HPDE6-E6E7 (cell line): ENCODE data around the gene PRR36.

Experiments used
- DNase-seq: peaks from one replicate; pipeline ENCODE4 v3.0.0; 2011; ENCODE audit warnings: missing footprints; ENCODE audit errors: extremely low spot score

The PRR36 gene

GRCh38 chr19:7913652-7914051, 39.5 kb upstream of the PRR36 start:
- DNase-seq = no peak

GRCh38 chr19:7912697-7913564, 38.7 kb upstream of the PRR36 start:
- DNase-seq = no peak

GRCh38 chr19:7912144-7912696, 38.0 kb upstream of the PRR36 start:
- no peak for DNase-seq

- DNase-seq = no peak
Measured at GRCh38 chr19:7911508-7912143, 37.4 kb upstream of the PRR36 start.

- DNase-seq = no peak
Measured at GRCh38 chr19:7910321-7911161, 36.4 kb upstream of the PRR36 start.

GRCh38 chr19:7909471-7910067, 35.4 kb upstream of the PRR36 start:
- DNase-seq = no peak

GRCh38 chr19:7908742-7909461, 34.7 kb upstream of the PRR36 start:
- DNase-seq = no peak

DNA sequence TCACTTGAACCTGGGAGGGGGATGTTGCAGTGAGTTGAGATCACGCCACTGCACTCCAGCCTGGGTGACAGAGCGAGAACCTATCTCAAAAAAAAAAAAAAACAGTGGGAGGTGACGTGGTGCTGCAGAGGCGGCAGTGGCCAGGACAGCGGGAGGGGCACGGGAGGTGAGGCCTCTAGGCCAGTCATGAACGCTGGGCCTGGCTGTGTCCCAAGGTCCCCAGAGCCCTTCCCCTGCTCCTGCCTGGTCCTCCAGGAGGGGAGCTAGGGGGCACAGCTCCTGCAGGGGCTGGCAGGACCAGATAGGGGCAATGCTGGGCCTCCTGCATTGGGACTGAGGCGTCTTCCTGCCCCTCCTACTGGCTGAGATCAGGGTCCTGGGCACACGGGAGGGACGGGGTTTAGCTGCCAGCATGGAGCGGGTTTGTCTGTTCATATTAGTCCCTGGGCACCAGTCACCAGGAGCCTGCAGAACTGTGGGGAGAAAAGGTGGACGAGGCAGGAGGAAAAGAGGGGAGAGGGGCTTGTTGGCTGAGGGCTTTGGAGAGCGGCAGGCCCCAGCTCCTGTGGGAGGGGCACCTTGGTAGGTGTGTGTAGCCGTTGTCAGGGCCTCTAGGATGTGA, 34.0 kb upstream of the PRR36 start:
- DNase-seq = no peak

DNA sequence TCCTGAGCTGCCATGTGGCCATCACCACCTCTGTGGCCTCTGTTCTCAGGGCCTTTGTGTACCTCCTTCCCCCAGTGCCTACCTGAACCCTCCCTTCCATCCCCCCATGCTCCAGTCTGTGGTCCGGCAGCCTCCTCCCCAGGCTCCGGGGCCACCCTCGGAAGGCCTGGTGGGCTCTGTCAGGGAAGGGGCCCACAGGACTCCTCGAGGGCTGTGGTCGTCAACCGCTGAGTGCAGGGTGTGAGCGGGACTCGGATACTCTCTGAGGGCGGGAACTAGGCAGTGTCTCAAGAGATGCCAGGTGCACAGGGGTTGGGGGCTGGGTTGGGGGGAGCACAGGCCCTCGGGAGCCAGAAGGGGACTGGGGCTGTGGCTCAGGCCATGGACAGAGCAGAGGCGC, 33.4 kb upstream of the PRR36 start:
- DNase-seq = no peak

GRCh38 chr19:7907122-7907521, 32.9 kb upstream of the PRR36 start:
- DNase-seq = no peak

DNA sequence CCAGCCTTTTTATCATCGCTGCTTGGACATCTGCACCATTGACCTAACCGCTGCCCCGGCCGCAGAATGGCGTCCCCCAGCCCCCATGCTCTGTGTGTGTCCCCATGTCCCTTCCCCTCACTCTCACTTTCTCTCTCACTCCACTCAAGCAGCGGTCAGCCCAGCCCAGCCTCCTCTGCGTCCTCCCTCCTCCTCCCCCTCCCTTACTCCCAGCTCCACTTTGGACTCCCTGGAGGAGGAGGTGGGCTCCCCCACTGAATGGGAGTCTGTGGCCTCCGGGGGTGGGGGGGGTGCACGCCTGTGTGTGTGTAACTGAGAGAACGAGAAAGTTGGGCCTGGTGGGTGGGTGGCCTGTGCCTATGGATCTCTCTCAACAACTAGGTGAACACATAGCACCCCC, 31.7 kb upstream of the PRR36 start:
- no peak for DNase-seq

GRCh38 chr19:7905268-7905667, 31.1 kb upstream of the PRR36 start:
- DNase-seq = no peak

- DNase-seq = no peak
Measured at GRCh38 chr19:7904074-7905020, 30.2 kb upstream of the PRR36 start.

DNA sequence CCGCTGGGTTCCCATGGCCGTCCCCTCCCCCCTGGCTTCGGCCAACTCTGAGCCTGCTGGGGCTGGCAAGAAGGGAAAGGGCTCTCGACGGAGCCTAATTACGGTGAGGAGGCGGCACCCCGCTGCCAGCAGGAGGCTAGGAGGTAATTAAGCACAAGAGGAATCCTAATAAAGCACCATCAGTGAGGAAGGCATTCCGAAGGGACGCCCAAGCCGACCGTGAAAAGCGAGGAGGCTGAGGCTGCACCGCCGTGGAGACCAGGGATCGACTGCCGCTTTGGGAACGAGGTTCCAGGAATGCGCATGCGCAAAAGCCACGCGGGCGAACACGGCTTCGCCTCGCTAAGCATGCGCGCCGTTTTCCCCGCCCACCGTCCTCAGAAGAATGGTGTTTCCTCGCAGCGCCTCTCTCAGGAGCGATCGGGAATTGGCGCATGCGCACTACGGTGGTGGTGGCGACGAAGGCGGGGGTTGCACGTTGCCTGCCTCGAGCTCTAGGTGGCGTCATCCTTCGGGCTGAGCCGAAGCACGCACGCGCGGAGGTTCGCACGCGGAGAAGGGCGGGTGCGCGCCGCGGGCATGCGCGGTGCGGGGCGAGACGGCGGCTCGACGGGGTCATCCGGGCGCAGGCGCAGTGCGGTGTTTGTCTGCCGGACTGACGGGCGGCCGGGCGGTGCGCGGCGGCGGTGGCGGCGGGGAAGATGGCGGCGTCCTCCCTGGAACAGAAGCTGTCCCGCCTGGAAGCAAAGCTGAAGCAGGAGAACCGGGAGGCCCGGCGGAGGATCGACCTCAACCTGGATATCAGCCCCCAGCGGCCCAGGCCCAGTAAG, 29.3 kb upstream of the PRR36 start, which contains the start of gene MAP2K7:
MAP2K7 (plus strand) TSS at position 634 of the 830 bp plus-strand sequence; CDS start at position 702, 68 bp downstream.
- peak; percentile 97 for DNase-seq

GRCh38 chr19:7902796-7903243, 28.6 kb upstream of the PRR36 start:
- DNase-seq = no peak

DNA sequence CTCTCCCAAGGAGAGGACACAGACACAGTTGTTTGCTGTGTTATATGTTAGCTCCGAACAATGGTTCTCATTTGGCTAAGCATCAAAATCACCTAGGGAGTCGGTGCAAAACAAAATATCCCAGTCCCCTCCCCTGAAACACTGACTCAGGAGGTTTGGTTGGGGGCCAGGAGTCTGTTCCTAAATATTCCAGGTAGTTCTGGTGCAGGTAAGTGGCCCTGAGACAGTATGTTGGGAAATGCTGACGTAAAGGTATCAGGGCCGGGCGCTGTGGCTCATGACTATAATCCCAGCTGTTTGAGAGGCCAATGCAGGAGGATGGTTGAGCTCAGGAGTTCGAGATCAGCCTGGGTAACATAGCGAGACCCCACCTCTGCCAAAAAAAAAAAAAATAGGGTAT, 27.1 kb upstream of the PRR36 start:
- DNase-seq = no peak

GRCh38 chr19:7900931-7901330, 26.7 kb upstream of the PRR36 start:
- no peak for DNase-seq

GRCh38 chr19:7900401-7900870, 26.2 kb upstream of the PRR36 start:
- no peak for DNase-seq
